Activated CD4-positive, alpha-beta T cell treated with anti-CD3 and anti-CD28 coated beads, Interleukin-2, amount 10 ng/mL, durations not matched to agents 24 days and 14 days (primary cell): ENCODE results near the gene OSBP2. TPM values are rescaled to one million over a fixed set of nuclear protein-coding genes. Genes with fewer than 3 reads are reported as not detected.

Source experiments
- DNase-seq: peaks from one replicate; pipeline ENCODE4 v3.0.0; 2022
- H3K27ac Mint-ChIP-seq: one replicate; pipeline ENCODE4 v1.8.0; 2022; ENCODE audit warnings: mild to moderate bottlenecking, mixed read lengths
- H3K27me3 Mint-ChIP-seq: one replicate; pipeline ENCODE4 v1.8.0; 2022; ENCODE audit warnings: mixed read lengths
- H3K36me3 Mint-ChIP-seq: one replicate; pipeline ENCODE4 v1.8.0; 2022; ENCODE audit warnings: low read depth, mild to moderate bottlenecking, mixed read lengths
- H3K4me1 Mint-ChIP-seq: one replicate; pipeline ENCODE4 v1.8.0; 2021; ENCODE audit warnings: mixed read lengths
- H3K4me3 Mint-ChIP-seq: one replicate; pipeline ENCODE4 v1.8.0; 2022; ENCODE audit warnings: mild to moderate bottlenecking, moderate library complexity, mixed read lengths
- H3K9me3 Mint-ChIP-seq: one replicate; pipeline ENCODE4 v1.8.0; 2021; ENCODE audit warnings: mixed read lengths
- intact Hi-C: fragments of 100-400 bp; cut with micrococcal nuclease; formaldehyde crosslinking; loops from one replicate; pipeline ENCODE4 v1.15.1; 2023
- total RNA-seq: library from RNA; stranded (reverse); gene quantifications from 2 replicates; pipeline ENCODE4 v1.2.3, GENCODE V29; 2022

Gene OSBP2
- total RNA-seq, 1 donor from 2014 or later = 2.6 TPM

DNA sequence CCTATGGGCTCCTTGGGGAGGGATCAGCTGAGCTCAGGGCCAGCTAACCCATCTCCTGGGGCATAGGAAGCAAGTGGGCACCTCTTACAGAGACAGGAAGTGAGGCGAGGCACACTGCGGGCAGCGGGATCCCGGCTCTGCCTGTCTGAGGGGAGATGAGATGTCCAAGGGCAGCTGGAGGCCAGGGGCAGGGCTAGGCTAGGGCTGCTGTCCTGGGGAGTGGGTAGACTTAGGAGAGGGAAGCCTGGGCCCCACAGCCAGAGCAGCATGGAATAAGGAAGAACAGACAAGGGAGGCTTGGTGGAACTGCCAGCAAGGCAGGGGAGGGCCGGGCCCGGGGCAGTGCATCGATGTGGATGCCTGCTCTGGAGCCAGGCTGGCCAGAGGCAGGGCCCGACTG, 197.6 kb downstream of the OSBP2 start:
- Mint-ChIP-seq H3K27me3 (no peaks in the 10 kb centered on the region), H3K27ac (peak overlapping the region; percentile 37), H3K9me3 (no peaks in the 10 kb centered on the region), H3K36me3 (peaks cover 4% of the 10 kb centered on the region), H3K4me3 (no peak overlapping the region), H3K4me1 (peaks cover 13% of the 10 kb centered on the region)
- intact Hi-C loops = loop anchor here (5.0 kb wide), 1 partner anchor 130 kb away; no protein-coding TSS in a partner anchor
- DNase-seq = no peak

DNA sequence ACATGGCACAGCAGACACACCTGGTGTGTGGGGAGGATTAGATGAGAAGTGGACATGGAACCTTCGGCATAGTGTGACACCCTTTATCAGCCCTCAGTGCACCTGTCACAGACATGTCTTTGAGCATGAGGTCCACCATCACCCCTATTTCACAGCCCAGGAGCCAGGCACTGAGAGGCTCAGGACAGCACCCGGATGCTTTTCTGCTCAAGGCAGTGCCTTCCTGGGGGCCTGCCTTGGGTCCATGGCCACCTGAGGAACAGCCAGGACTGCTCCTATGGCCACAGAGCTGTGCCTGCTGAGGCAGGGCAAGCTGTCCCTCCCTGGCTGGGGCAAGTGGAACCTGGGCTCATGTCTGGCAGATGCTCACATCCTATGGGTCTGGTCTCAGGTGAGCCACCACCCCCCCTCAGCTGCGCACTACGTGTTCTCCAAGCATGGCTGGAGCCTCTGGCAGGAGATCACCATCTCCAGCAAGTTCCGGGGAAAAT, 198.1 kb downstream of the OSBP2 start:
- H3K36me3 Mint-ChIP-seq = peaks cover 4% of the 10 kb centered on the region
- no peak overlapping the region for H3K27ac Mint-ChIP-seq
- H3K27me3 Mint-ChIP-seq = no peaks in the 10 kb centered on the region
- intact Hi-C loops = loop anchor here (5.0 kb wide), 1 partner anchor 130 kb away; no protein-coding TSS in a partner anchor
- H3K4me3 Mint-ChIP-seq = no peak overlapping the region
- no peak for DNase-seq
- no peaks in the 10 kb centered on the region for H3K9me3 Mint-ChIP-seq
- peaks cover 13% of the 10 kb centered on the region for H3K4me1 Mint-ChIP-seq

DNA sequence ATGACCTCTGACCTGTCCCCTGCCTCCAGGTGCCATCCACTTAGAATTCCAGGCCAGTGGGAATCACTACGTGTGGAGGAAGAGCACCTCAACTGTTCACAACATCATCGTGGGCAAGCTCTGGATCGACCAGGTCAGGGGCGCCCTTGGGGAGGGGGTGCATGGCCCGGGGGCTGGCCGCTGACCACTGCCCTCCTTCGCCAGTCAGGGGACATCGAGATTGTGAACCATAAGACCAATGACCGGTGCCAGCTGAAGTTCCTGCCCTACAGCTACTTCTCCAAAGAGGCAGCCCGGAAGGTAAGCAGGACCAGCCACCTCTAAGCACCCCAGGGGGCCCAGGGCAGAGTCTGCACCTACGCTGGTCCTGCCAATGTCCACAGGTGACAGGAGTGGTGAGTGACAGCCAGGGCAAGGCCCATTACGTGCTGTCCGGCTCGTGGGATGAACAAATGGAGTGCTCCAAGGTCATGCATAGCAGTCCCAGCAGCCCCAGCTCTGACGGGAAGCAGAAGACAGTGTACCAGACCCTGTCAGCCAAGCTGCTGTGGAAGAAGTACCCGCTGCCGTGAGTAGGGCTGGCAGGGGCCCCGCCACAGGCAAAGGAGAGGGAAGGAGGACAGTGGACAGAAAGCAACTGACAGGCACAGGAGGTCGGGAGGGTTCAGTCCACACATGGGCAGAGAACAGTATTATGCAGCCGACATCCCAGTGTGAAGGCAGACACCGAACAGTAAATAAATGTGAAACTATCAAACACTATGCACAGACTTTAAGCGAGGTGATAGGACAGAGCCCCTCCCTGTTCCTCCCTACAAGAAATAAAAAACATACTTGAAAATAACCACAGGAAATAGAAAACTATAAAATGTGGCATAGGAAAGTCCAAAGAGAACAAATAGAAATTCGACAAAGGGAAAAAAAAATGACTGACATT, 199.0 kb downstream of the OSBP2 start:
- H3K36me3 Mint-ChIP-seq = peaks cover 4% of the 10 kb centered on the region
- intact Hi-C loops = loop anchor here (5.0 kb wide), 1 partner anchor 131 kb away; no protein-coding TSS in a partner anchor
- H3K4me1 Mint-ChIP-seq = peaks cover 13% of the 10 kb centered on the region
- H3K27me3 Mint-ChIP-seq = no peaks in the 10 kb centered on the region
- H3K9me3 Mint-ChIP-seq = no peaks in the 10 kb centered on the region
- peak overlapping the region; percentile 29 for H3K27ac Mint-ChIP-seq
- H3K4me3 Mint-ChIP-seq = no peak overlapping the region
- no peak for DNase-seq

DNA sequence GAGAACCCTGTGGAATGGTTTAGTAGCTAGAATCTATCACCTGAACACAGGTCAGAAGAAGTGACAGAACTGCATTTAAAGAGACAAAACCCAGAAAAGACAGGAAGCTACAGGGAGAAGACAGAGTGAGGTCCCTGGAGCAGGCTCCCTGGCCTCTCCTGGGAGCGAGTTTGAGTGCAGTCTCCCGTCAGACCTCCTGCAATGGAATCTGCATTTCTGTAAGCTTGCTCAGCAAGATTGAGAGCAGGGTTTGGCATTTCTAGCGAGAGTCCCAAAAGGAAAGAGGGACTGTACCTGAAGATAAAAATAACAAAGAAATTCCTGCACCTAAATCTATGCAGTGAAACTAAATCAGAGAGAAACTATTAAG, 199.7 kb downstream of the OSBP2 start:
- H3K4me3 Mint-ChIP-seq = no peak overlapping the region
- peaks cover 4% of the 10 kb centered on the region for H3K36me3 Mint-ChIP-seq
- intact Hi-C loops = loop anchor here (5.0 kb wide), 1 partner anchor 132 kb away; no protein-coding TSS in a partner anchor
- no peaks in the 10 kb centered on the region for H3K9me3 Mint-ChIP-seq
- peaks cover 13% of the 10 kb centered on the region for H3K4me1 Mint-ChIP-seq
- DNase-seq = no peak
- peak overlapping the region; percentile 29 for H3K27ac Mint-ChIP-seq
- H3K27me3 Mint-ChIP-seq = no peaks in the 10 kb centered on the region

DNA sequence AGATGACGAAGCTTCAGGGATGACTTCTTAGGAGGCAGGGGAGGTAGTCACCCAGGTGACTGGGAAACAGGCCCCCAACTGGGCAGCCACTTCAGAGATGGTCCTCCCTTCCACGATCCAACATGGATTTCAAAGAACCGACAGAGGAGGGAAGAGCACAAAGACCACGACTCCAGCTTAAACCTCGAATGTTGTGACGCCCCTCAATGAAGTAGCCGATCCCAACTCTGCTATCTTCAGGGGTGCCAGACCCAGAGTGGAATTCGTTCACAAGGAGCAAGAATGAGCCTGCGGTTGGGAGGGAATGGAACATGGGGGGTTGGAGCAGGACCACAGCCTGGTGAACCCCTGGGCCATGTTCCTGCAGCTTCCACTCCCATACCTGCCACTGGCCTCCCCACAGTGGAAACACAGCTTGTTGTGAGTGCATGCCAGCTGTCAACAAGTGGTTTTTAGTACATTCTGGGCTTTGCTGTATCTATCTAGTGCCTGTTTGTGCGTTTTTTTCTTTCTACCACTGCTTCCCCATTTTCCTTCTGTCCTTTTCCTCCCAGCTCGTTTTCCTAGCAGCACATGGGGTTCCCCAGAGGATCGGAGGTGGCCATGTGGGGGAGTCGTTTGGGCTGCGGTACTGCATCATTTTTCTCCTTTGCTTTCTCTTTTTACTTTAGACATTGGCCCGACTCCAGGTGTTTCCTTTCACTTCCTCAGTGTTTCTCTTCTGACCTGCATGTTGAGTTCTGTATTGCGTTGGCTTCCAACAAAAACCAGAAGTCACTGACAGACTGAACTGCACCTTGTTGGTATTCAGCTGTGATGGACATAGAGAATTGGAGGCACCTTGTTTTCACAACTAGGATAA, 208.1 kb downstream of the OSBP2 start:
- intact Hi-C loops = no loop called here
- H3K4me1 Mint-ChIP-seq = peaks cover 8% of the 10 kb centered on the region
- no peaks in the 10 kb centered on the region for H3K9me3 Mint-ChIP-seq

DNA sequence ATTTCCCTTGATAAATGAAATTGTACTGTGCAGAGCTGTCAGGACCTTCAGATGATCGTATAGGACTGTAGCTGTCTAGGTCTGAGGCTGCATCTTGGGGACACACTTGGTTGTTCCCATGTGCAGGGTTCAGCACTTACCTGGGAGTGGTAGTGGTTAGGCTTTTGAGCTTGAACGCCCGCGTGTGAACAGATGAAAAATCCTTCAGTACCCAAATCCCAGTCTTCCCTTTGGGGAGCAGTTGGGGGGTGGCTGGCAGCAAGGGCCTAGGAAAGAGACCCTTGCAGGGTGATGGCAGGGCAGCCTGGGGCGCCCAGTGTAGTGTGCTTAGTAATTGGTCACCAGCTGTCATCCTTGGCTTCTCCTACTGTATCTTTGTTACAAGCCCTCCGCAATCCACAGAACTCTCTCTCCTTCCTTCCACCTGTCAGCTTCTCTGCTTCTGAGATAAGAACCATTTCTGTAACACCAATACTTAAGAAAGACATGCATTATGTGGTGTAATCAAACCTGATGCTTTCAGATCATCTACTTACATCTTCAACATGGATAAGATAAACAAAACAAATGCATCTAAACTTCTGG, 209.3 kb downstream of the OSBP2 start:
- intact Hi-C loops = loop anchor here (1.0 kb wide), 1 partner anchor 29 kb away; no protein-coding TSS in a partner anchor
- Mint-ChIP-seq H3K27ac (no peak overlapping the region), H3K9me3 (no peaks in the 10 kb centered on the region), H3K36me3 (peaks cover 9% of the 10 kb centered on the region), H3K4me1 (peaks cover 8% of the 10 kb centered on the region), H3K4me3 (no peak overlapping the region), H3K27me3 (no peaks in the 10 kb centered on the region)
- DNase-seq = peak; percentile 50

More for the DNA sequence above, 208.1 kb downstream of the OSBP2 start:
- Mint-ChIP-seq H3K27ac (no peak overlapping the region), H3K27me3 (no peaks in the 10 kb centered on the region), H3K4me3 (peak overlapping the region; percentile 3), H3K36me3 (peaks cover 9% of the 10 kb centered on the region)
- DNase-seq = peak; percentile 52

DNA sequence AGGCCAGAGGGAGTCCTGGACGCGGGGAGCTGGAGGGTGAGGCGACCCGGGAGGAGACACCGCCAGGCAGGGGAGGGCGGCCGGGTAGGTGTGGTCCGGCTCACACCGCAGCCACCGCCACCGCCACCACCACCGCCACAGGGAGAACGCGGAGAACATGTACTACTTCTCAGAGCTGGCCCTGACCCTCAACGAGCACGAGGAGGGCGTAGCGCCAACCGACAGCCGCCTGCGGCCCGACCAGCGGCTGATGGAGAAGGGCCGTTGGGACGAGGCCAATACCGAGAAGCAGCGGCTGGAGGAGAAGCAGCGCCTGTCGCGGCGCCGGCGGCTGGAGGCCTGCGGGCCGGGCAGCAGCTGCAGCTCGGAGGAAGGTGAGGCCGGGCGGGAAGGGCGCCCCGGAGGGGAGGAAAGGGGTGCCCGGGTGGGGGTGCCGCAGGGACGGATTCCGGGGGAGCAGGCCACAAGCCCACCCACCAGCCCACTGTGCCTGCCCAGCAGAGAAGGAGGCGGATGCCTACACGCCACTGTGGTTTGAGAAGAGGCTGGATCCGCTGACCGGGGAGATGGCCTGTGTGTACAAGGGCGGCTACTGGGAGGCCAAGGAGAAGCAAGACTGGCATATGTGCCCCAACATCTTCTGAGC, 211.1 kb downstream of the OSBP2 start:
- no peak for DNase-seq
- H3K36me3 Mint-ChIP-seq = peaks cover 10% of the 10 kb centered on the region
- no peaks in the 10 kb centered on the region for H3K27me3 Mint-ChIP-seq
- H3K4me3 Mint-ChIP-seq = no peak overlapping the region
- peaks cover 8% of the 10 kb centered on the region for H3K4me1 Mint-ChIP-seq
- no peaks in the 10 kb centered on the region for H3K9me3 Mint-ChIP-seq
- intact Hi-C loops = no loop called here
- no peak overlapping the region for H3K27ac Mint-ChIP-seq

DNA sequence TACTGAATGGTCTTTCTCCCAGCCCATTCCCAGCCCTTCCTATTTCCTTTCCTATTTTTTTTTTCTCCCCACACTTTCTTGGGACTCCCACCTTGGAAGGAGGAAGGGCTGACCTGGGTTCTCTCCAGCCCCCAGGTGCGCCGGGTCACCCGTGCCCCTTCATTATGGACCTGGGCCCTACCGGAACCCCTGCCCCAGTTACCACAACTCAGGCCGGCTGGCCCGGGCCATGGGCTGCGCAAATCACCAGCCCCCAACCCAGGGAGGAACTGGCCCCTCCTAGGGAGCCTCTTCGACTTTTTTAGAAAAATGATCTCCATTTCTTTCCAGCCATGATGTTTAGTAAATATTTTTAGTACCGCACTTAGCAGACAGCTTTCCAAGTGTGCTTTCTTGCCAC, 211.7 kb downstream of the OSBP2 start:
- Mint-ChIP-seq H3K4me3 (no peak overlapping the region), H3K9me3 (no peaks in the 10 kb centered on the region), H3K4me1 (peaks cover 8% of the 10 kb centered on the region), H3K27ac (no peak overlapping the region), H3K36me3 (peaks cover 10% of the 10 kb centered on the region), H3K27me3 (no peaks in the 10 kb centered on the region)
- DNase-seq = no peak
- intact Hi-C loops = no loop called here

DNA sequence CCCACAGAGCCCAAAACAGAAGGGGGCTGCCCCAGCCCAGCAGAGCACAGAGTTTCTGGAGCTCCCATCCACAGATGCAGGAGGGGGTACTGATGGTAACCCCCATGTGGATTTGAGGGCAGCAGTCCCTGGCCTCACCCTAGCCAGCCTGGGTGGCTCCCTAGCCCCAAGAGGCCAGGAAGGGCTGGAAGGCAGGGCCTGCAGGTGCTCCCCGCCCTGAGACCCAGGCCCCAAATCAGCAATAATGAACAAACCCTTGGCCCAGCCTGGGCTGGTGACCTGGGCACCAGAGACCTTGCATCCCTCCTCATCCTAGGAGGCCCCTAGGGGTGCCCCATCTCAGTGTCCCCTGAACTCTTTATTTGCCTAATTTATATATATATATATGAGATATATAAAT, 212.3 kb downstream of the OSBP2 start:
- H3K36me3 Mint-ChIP-seq = peaks cover 10% of the 10 kb centered on the region

DNA sequence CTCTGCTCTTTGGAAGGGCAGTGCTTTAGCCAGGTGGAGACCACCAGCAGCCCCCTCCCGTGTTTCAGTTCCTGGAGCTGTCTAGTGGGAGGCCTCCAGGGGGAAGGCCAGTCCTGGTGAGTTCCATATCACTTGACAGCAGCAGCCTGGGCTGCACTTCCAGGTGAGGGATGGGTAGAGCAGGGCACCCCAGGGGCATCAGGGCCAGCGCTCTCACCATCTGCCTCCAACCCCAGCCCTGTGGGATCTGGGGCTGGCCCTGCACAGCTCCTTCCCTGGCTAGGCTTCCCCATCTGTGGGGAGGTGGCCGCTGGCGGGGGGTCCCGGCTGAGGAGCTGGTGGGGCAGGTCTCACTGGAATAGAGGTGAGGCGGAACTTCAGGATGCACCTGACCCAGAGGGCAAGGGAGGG, 213.4 kb downstream of the OSBP2 start:
- H3K36me3 Mint-ChIP-seq = peaks cover 7% of the 10 kb centered on the region
- H3K9me3 Mint-ChIP-seq = no peaks in the 10 kb centered on the region
- no peaks in the 10 kb centered on the region for H3K27me3 Mint-ChIP-seq
- H3K4me3 Mint-ChIP-seq = no peak overlapping the region
- DNase-seq = no peak
- no peak overlapping the region for H3K27ac Mint-ChIP-seq
- intact Hi-C loops = no loop called here
- H3K4me1 Mint-ChIP-seq = peaks cover 2% of the 10 kb centered on the region

More for the DNA sequence above, 212.3 kb downstream of the OSBP2 start:
- no peak for DNase-seq
- Mint-ChIP-seq H3K9me3 (no peaks in the 10 kb centered on the region), H3K27ac (no peak overlapping the region), H3K27me3 (no peaks in the 10 kb centered on the region), H3K4me1 (peaks cover 8% of the 10 kb centered on the region), H3K4me3 (no peak overlapping the region)
- intact Hi-C loops = no loop called here

DNA sequence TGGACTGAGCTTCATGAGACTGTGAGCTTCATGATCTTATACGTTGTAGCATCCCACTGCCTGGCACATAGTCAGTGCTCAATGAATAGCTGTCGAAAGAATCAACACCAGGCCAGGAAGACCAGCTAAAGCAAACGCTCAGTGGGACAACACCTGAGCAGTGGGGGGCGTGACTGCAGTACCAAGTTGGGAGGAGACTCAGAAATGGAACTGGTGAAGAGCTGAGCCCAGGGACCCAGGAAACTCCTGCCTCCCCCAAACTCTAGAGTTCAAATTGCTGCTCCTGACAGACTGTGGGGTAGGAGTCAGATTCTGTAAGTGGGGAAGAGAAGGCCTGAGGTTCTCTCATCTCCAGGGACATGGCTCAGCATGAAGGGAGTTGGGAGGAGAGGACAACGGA, 214.6 kb downstream of the OSBP2 start:
- DNase-seq = no peak
- Mint-ChIP-seq H3K4me3 (no peak overlapping the region), H3K4me1 (no peaks in the 10 kb centered on the region), H3K27ac (no peak overlapping the region), H3K36me3 (peaks cover 5% of the 10 kb centered on the region), H3K9me3 (no peaks in the 10 kb centered on the region), H3K27me3 (no peaks in the 10 kb centered on the region)
- intact Hi-C loops = no loop called here

DNA sequence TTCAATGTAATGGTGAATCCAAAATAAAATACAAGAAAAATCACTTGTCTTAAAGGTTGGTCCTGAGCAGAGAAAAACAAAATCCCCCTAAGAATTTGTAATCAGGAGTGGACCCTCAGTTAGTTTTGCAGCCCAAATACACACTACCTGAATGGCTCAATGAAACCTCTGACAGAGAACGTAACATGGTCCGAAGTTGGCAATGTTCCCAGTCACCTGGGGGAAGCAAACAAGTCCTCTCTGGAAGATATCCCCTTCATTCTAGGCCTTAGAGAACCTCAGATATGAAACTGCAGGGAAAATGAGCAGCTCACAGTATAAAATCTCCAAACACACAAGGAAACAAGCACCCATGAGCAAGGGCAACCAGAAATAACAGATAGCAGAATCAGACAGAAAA, 215.7 kb downstream of the OSBP2 start:
- Mint-ChIP-seq H3K9me3 (no peaks in the 10 kb centered on the region), H3K27me3 (no peaks in the 10 kb centered on the region), H3K27ac (no peak overlapping the region), H3K4me3 (no peak overlapping the region), H3K4me1 (no peaks in the 10 kb centered on the region), H3K36me3 (peaks cover 5% of the 10 kb centered on the region)
- intact Hi-C loops = no loop called here
- no peak for DNase-seq

DNA sequence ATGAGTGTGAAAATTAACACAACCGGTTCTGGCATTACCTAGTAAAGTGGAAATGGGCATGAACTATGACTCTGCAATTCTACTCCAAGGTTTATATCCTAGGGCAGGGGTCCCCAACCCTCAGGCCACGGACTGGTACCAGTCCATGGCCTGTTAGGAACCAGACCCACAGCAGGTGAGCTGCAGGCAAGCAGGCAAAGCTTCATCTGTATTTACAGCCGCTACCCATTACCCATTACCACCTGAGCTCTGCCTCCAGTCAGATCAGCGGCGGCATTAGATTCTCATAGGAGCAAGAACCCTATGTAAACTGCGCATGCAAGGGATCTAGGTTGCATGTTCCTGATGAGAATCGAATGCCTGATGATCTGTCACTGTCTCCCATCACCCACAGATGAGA, 224.1 kb downstream of the OSBP2 start:
- H3K9me3 Mint-ChIP-seq = peaks cover 3% of the 10 kb centered on the region
- peaks cover 5% of the 10 kb centered on the region for H3K36me3 Mint-ChIP-seq
- H3K27ac Mint-ChIP-seq = no peak overlapping the region
- no peak for DNase-seq
- no peak overlapping the region for H3K4me3 Mint-ChIP-seq
- no peaks in the 10 kb centered on the region for H3K27me3 Mint-ChIP-seq
- peaks cover 10% of the 10 kb centered on the region for H3K4me1 Mint-ChIP-seq
- intact Hi-C loops = no loop called here
